HepG2 (cell line): ENCODE data around the gene ABCB8. TPM values are rescaled to one million over a fixed set of nuclear protein-coding genes. Genes with fewer than 3 reads are reported as not detected.

Experiments
- ATF4 ChIP-seq, 2 experiments: fragments of 450-650 bp in 1 of 2; sonication (generic) in 1 of 2; formaldehyde crosslinking; IDR thresholded peaks; 2 replicates each; pipeline versions ENCODE4 v1.5.0 to v1.8.0; 2020 to 2022; ENCODE audit warnings: mild to moderate bottlenecking in 1 of 2, missing genetic modification reagents in 1 of 2
- CBX5 ChIP-seq: sonication (generic); formaldehyde crosslinking; IDR thresholded peaks from 2 replicates; pipeline ENCODE4 v1.4.0; 2020; ENCODE audit warnings: missing genetic modification reagents, borderline replicate concordance
- FOXC1 ChIP-seq: sonication (generic); formaldehyde crosslinking; IDR thresholded peaks from 2 replicates; pipeline ENCODE4 v1.8.0; 2022; ENCODE audit warnings: mild to moderate bottlenecking, missing genetic modification reagents, borderline replicate concordance
- FOXK1 ChIP-seq: sonication (generic); formaldehyde crosslinking; IDR thresholded peaks from 2 replicates; pipeline ENCODE4 v1.4.0; 2020; ENCODE audit warnings: low read depth, missing genetic modification reagents, borderline replicate concordance
- HOXA7 ChIP-seq: sonication (generic); formaldehyde crosslinking; IDR thresholded peaks from 2 replicates; pipeline ENCODE4 v1.8.1; 2022; ENCODE audit warnings: mild to moderate bottlenecking, missing genetic modification reagents, moderate library complexity
- KDM2A ChIP-seq: sonication (generic); formaldehyde crosslinking; IDR thresholded peaks from 2 replicates; pipeline ENCODE4 v1.4.0; 2020; ENCODE audit warnings: low read depth, missing genetic modification reagents, borderline replicate concordance
- MAFF ChIP-seq: IDR thresholded peaks from 2 replicates; pipeline ENCODE4 v1.6.1; 2011; ENCODE audit warnings: low read depth, low read length, improper control_type of control experiment
- MATR3 ChIP-seq: sonication (generic); formaldehyde crosslinking; IDR thresholded peaks from 2 replicates; pipeline ENCODE4 v1.4.0; 2020; ENCODE audit warnings: missing genetic modification reagents
- MEF2D ChIP-seq: sonication (generic); formaldehyde crosslinking; IDR thresholded peaks from 2 replicates; pipeline ENCODE4 v1.5.1; 2020; ENCODE audit warnings: mild to moderate bottlenecking, missing genetic modification reagents
- PHF5A ChIP-seq: IDR thresholded peaks from one replicate; pipeline ENCODE4 v1.6.1; 2018; ENCODE audit warnings: low read depth, missing genetic modification reagents; ENCODE audit not compliant: unreplicated experiment
- SIX4 ChIP-seq: sonication (generic); formaldehyde crosslinking; IDR thresholded peaks from 2 replicates; pipeline ENCODE4 v1.4.0; 2020; ENCODE audit warnings: missing genetic modification reagents
- STAT5B ChIP-seq: sonication (generic); formaldehyde crosslinking; IDR thresholded peaks from 2 replicates; pipeline ENCODE4 v1.4.0; 2020; ENCODE audit warnings: missing genetic modification reagents
- TCF7L2 ChIP-seq: IDR thresholded peaks from 2 replicates; pipeline ENCODE4 v1.6.1; 2011; ENCODE audit warnings: mild to moderate bottlenecking, low read depth, low read length, moderate library complexity
- TMF1 ChIP-seq: sonication (generic); formaldehyde crosslinking; IDR thresholded peaks from 2 replicates; pipeline ENCODE4 v1.8.1; 2022; ENCODE audit warnings: low read depth, missing genetic modification reagents
- ZBTB39 ChIP-seq: sonication (generic); formaldehyde crosslinking; IDR thresholded peaks from 2 replicates; pipeline ENCODE4 v1.5.0; 2020; ENCODE audit warnings: missing genetic modification reagents
- ZNF124 ChIP-seq: sonication (generic); formaldehyde crosslinking; IDR thresholded peaks from 2 replicates; pipeline ENCODE4 v1.4.0; 2020; ENCODE audit warnings: missing genetic modification reagents
- ZNF432 ChIP-seq: sonication (generic); formaldehyde crosslinking; IDR thresholded peaks from 2 replicates; pipeline ENCODE4 v1.5.0; 2020; ENCODE audit warnings: missing genetic modification reagents, mild to moderate bottlenecking, borderline replicate concordance
- ZNF629 ChIP-seq: sonication (generic); formaldehyde crosslinking; conservative IDR thresholded peaks from 2 replicates; pipeline ENCODE4 v1.5.0; 2020; ENCODE audit warnings: missing genetic modification reagents
- ZNF792 ChIP-seq: IDR thresholded peaks from 2 replicates; pipeline ENCODE4 v1.6.1; 2016
- polyA plus RNA-seq, 8 experiments: library from polyadenylated mRNA; depleted of rRNA in 3 of 8; stranded (reverse) in 7 of 8; unstranded in 1 of 8; fragments of >200 nt; fragmentation: Illumina TruSeq in 4 of 8; extraction: Trizol in 4 of 8; gene quantifications; 2 replicates each; pipeline versions ENCODE4 v1.2.1 to v1.2.3, GENCODE V29; 2011 to 2016; ENCODE audit warnings: low read depth in 4 of 8, missing spikeins in 1 of 8, mixed read lengths in 1 of 8; ENCODE audit not compliant: insufficient read depth in 1 of 8
- total RNA-seq, 5 experiments: library from RNA; depleted of rRNA; stranded (reverse); fragments of >200 nt; fragmentation: Illumina TruSeq; extraction: Trizol; gene quantifications; 2 replicates each; pipeline ENCODE4 v1.2.3, GENCODE V29; 2016; ENCODE audit warnings: low read depth in 1 of 5
- TF ChIP-seq, protein P1 (sequence below): sonication (generic); formaldehyde crosslinking; IDR thresholded peaks from 2 replicates; pipeline ENCODE4 v1.9.0; 2022; ENCODE audit warnings: missing genetic modification reagents, mild to moderate bottlenecking, borderline replicate concordance
- TF ChIP-seq, protein P2 (sequence below): IDR thresholded peaks from 2 replicates; pipeline ENCODE4 v1.6.1; 2016; ENCODE audit warnings: missing biosample characterization, missing genetic modification reagents, low read depth
- TF ChIP-seq, protein P3 (sequence below): sonication (generic); formaldehyde crosslinking; IDR thresholded peaks from 2 replicates; pipeline ENCODE4 v1.4.0; 2020; ENCODE audit warnings: missing genetic modification reagents
- TF ChIP-seq, protein P4 (sequence below): sonication (generic); formaldehyde crosslinking; IDR thresholded peaks from 2 replicates; pipeline ENCODE4 v1.8.1; 2022; ENCODE audit warnings: mild to moderate bottlenecking, missing genetic modification reagents

ABCB8 gene
- total and polyA plus RNA-seq, 2 of the 13 experiments (the other 11 are each of a cell fraction or from before 2014, with no cell fraction given) = 6.6 to 16.7 TPM

GRCh38 chr7:151083071-151083823 lies 55.0 kb downstream of the ABCB8 start, which contains the start of gene TMUB1 (continued):
- TF ChIP-seq MAFF (no peak), ZNF124 (CRISPR knock-in tag) (no peak), FOXC1 (CRISPR knock-in tag) (no peak), HOXA7 (no peak), MEF2D (CRISPR knock-in tag) (no peak), KDM2A (CRISPR knock-in tag) (no peak; the same call in 1 of the 2 replicates), ZNF629 (no peak), ZNF792 (CRISPR knock-in tag) (no peak), ZNF432 (CRISPR knock-in tag) (no peak), FOXK1 (CRISPR knock-in tag) (no peak), CBX5 (CRISPR knock-in tag) (no peak), TMF1 (CRISPR knock-in tag) (no peak), SIX4 (CRISPR knock-in tag) (no peak), ATF4 (CRISPR knock-in tag; IDR thresholded peaks at IDR 0.05) (no peak), MATR3 (CRISPR knock-in tag) (no peak), STAT5B (CRISPR knock-in tag) (no peak), PHF5A (no peak), TCF7L2 (no peak), ZBTB39 (no peak)
- TF ChIP-seq, protein P1, sequence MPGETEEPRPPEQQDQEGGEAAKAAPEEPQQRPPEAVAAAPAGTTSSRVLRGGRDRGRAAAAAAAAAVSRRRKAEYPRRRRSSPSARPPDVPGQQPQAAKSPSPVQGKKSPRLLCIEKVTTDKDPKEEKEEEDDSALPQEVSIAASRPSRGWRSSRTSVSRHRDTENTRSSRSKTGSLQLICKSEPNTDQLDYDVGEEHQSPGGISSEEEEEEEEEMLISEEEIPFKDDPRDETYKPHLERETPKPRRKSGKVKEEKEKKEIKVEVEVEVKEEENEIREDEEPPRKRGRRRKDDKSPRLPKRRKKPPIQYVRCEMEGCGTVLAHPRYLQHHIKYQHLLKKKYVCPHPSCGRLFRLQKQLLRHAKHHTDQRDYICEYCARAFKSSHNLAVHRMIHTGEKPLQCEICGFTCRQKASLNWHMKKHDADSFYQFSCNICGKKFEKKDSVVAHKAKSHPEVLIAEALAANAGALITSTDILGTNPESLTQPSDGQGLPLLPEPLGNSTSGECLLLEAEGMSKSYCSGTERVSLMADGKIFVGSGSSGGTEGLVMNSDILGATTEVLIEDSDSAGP (CRISPR knock-in tag) = no peak
- TF ChIP-seq, protein P2, sequence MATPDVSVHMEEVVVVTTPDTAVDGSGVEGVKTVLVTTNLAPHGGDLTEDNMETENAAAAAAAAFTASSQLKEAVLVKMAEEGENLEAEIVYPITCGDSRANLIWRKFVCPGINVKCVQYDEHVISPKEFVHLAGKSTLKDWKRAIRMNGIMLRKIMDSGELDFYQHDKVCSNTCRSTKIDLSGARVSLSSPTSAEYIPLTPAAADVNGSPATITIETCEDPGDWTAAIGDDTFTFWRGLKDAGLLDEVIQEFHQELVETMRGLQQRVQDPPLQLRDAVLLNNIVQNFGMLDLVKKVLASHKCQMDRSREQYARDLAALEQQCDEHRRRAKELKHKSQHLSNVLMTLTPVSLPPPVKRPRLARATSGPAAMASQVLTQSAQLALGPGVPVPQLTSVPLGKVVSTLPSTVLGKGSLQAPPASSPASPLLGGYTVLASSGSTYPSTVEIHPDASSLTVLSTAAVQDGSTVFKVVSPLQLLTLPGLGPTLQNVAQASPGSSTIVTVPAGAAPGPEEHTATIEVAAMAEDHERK = peak; percentile 69
- TF ChIP-seq, protein P3, sequence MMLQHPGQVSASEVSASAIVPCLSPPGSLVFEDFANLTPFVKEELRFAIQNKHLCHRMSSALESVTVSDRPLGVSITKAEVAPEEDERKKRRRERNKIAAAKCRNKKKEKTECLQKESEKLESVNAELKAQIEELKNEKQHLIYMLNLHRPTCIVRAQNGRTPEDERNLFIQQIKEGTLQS = no peak
- TF ChIP-seq, protein P4, sequence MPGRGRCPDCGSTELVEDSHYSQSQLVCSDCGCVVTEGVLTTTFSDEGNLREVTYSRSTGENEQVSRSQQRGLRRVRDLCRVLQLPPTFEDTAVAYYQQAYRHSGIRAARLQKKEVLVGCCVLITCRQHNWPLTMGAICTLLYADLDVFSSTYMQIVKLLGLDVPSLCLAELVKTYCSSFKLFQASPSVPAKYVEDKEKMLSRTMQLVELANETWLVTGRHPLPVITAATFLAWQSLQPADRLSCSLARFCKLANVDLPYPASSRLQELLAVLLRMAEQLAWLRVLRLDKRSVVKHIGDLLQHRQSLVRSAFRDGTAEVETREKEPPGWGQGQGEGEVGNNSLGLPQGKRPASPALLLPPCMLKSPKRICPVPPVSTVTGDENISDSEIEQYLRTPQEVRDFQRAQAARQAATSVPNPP = no peak
